Stomach smooth muscle (tissue), 2 donors: ENCODE results near the gene GRHL1.

ENCODE experiments used
- H3K27ac ChIP-seq: one replicate; pipeline ENCODE4 v1.7.0; 2013; ENCODE audit warnings: mild to moderate bottlenecking, low read length, inconsistent platforms
- H3K27me3 ChIP-seq, 2 donors: one replicate each; pipeline ENCODE4 v1.7.0; 2013; ENCODE audit warnings: low read length in 2 of 2; ENCODE audit not compliant: insufficient read depth in 2 of 2, control insufficient read depth in 1 of 2
- H3K36me3 ChIP-seq, 2 donors: one replicate each; pipeline ENCODE4 v1.7.0; 2013; ENCODE audit warnings: low read length in 2 of 2; ENCODE audit not compliant: control insufficient read depth in 2 of 2, insufficient read depth in 2 of 2
- H3K4me1 ChIP-seq: one replicate; pipeline ENCODE4 v1.7.0; 2013; ENCODE audit warnings: low read length; ENCODE audit not compliant: control insufficient read depth, insufficient read depth
- H3K4me3 ChIP-seq, 2 donors: one replicate each; pipeline ENCODE4 v1.7.0; 2013; ENCODE audit warnings: low read length in 2 of 2
- H3K9ac ChIP-seq, 2 donors: one replicate each; pipeline ENCODE4 v1.7.0; 2013; ENCODE audit warnings: low read length in 2 of 2, mild to moderate bottlenecking in 1 of 2
- H3K9me3 ChIP-seq, 2 donors: one replicate each; pipeline ENCODE4 v1.7.0; 2013; ENCODE audit warnings: low read length in 2 of 2; ENCODE audit not compliant: control insufficient read depth in 2 of 2
- donor health status: healthy.
- donor health status: Pancreatic carcinoma.

Gene GRHL1

GRCh38 chr2:10043256-10043905, 91.9 kb downstream of the GRHL1 start, which contains the start of gene KLF11:
Gene KLF11 (plus strand): TSS chr2:10043550. CDS start chr2:10043717, 167 bp downstream.
- Histone ChIP-seq H3K9me3 (no peaks in the 10 kb centered on the region), H3K27ac (peak within 1 kb of the TSS; percentile 94), H3K36me3 (peaks cover 7 to 18% of the 10 kb centered on the region in 2 donors), H3K27me3 (no peaks in the 10 kb centered on the region), H3K4me1 (peaks cover 71% of the 10 kb centered on the region), H3K4me3 (peak within 1 kb of the TSS; percentile 64 to 80), H3K9ac (peak within 1 kb of the TSS; percentile 76 to 91)

GRCh38 chr2:10043906-10044601, 92.6 kb downstream of the GRHL1 start:
- Histone ChIP-seq H3K4me1 (peaks cover 69% of the 10 kb centered on the region), H3K27me3 (no peaks in the 10 kb centered on the region), H3K27ac (peak overlapping the region; percentile 86), H3K9me3 (no peaks in the 10 kb centered on the region), H3K9ac (peak overlapping the region; percentile 70 to 76), H3K4me3 (peak overlapping the region; percentile 64 to 78), H3K36me3 (peaks cover 10 to 20% of the 10 kb centered on the region in 2 donors)

- H3K36me3 ChIP-seq, result peaks cover 14 to 28% of the 10 kb centered on the region in 2 donors
- no peaks in the 10 kb centered on the region for H3K27me3 ChIP-seq
- peak overlapping the region; percentile 86 for H3K27ac ChIP-seq
- no peaks in the 10 kb centered on the region for H3K9me3 ChIP-seq
- no peak overlapping the region for H3K9ac ChIP-seq
- H3K4me3 ChIP-seq, result peak overlapping the region in 1 of 2 donors; percentile 44
- H3K4me1 ChIP-seq, result peaks cover 63% of the 10 kb centered on the region
These were observed 94.3 kb downstream of the GRHL1 start for GRCh38 chr2:10045561-10046355.

GRCh38 chr2:10046931-10047330, 95.4 kb downstream of the GRHL1 start:
- H3K4me3 ChIP-seq, result no peak overlapping the region
- H3K9me3 ChIP-seq, result no peaks in the 10 kb centered on the region
- peaks cover 14 to 28% of the 10 kb centered on the region in 2 donors for H3K36me3 ChIP-seq
- H3K9ac ChIP-seq, result peak overlapping the region in 1 of 2 donors; percentile 29
- peaks cover 52% of the 10 kb centered on the region for H3K4me1 ChIP-seq
- peak overlapping the region; percentile 41 for H3K27ac ChIP-seq
- no peaks in the 10 kb centered on the region for H3K27me3 ChIP-seq

- Histone ChIP-seq H3K4me1 (peaks cover 45% of the 10 kb centered on the region), H3K27me3 (no peaks in the 10 kb centered on the region), H3K27ac (peak overlapping the region; percentile 41), H3K4me3 (peak overlapping the region in 1 of 2 donors; percentile 47), H3K9ac (peak overlapping the region in 1 of 2 donors; percentile 29), H3K9me3 (no peaks in the 10 kb centered on the region), H3K36me3 (peaks cover 21 to 33% of the 10 kb centered on the region in 2 donors)
These were observed 96.4 kb downstream of the GRHL1 start for GRCh38 chr2:10047616-10048500.

GRCh38 chr2:10048501-10049171, 97.1 kb downstream of the GRHL1 start:
- Histone ChIP-seq H3K9ac (no peak overlapping the region), H3K27ac (peak overlapping the region; percentile 41), H3K27me3 (no peaks in the 10 kb centered on the region), H3K4me1 (peaks cover 45% of the 10 kb centered on the region), H3K36me3 (peaks cover 27 to 33% of the 10 kb centered on the region in 2 donors), H3K4me3 (peak overlapping the region in 1 of 2 donors; percentile 47), H3K9me3 (no peaks in the 10 kb centered on the region)
